Heart left ventricle (tissue), 16 donors: ENCODE results near the gene NUP43. TPM values are rescaled to one million over a fixed set of nuclear protein-coding genes. Genes with fewer than 3 reads are reported as not detected.
A peak's percentile ranks its signal among the peaks of the same experiment; 100 is the strongest.

Experiments used
- ATAC-seq, 4 donors: fragments of 200-7000 bp; cut with Tn5 transposase; one replicate each; pipeline ENCODE4 v1.9.1; 2020 to 2022; ENCODE audit warnings: moderate library complexity in 4 of 4, mild to moderate bottlenecking in 3 of 4, moderate number of reproducible peaks in 1 of 4
- DNase-seq, 5 donors: peaks; one replicate each; pipeline ENCODE4 v3.0.0-alpha.2; 2020
- H3K27ac ChIP-seq, 12 donors: fragments of 200-600 bp; sonication (generic) in 4 of 12; one replicate each; pipeline versions ENCODE4 v1.5.0 to v1.8.0; 2016 to 2022; ENCODE audit warnings: mild to moderate bottlenecking in 2 of 12
- H3K27me3 ChIP-seq, 9 donors: fragments of 200-600 bp; sonication (generic) in 2 of 9; one replicate each; pipeline versions ENCODE4 v1.5.1 to v1.8.0; 2016 to 2022; ENCODE audit warnings: mild to moderate bottlenecking in 3 of 9
- H3K36me3 ChIP-seq, 9 donors: fragments of 200-600 bp; sonication (generic) in 2 of 9; one replicate each; pipeline versions ENCODE4 v1.5.0 to v1.8.0; 2018 to 2022; ENCODE audit warnings: mild to moderate bottlenecking in 2 of 9
- H3K4me1 ChIP-seq, 12 donors: fragments of 200-600 bp; sonication (generic) in 4 of 12; one replicate each; pipeline versions ENCODE4 v1.5.0 to v1.8.0; 2016 to 2022; ENCODE audit warnings: mild to moderate bottlenecking in 3 of 12
- H3K4me3 ChIP-seq, 12 donors: fragments of 200-600 bp; sonication (generic) in 4 of 12; one replicate each; pipeline versions ENCODE4 v1.5.0 to v1.8.0; 2017 to 2022; ENCODE audit warnings: mild to moderate bottlenecking in 9 of 12, moderate library complexity in 4 of 12
- H3K9me3 ChIP-seq, 12 donors: fragments of 200-600 bp; sonication (generic) in 4 of 12; one replicate each; pipeline versions ENCODE4 v1.5.0 to v1.8.0; 2016 to 2022; ENCODE audit warnings: mild to moderate bottlenecking in 1 of 12
- CTCF ChIP-seq, 12 donors: fragments of 200-600 bp; sonication (generic) in 4 of 12; IDR thresholded peaks; one replicate each; pipeline versions ENCODE4 v1.5.0 to v1.8.0; 2018 to 2022; ENCODE audit warnings: antibody characterized with exemption in 12 of 12, mild to moderate bottlenecking in 5 of 12
- POLR2A ChIP-seq, 2 donors: fragments of 450-650 bp; IDR thresholded peaks; one replicate each; pipeline ENCODE4 v1.6.1; 2017; ENCODE audit warnings: antibody characterized with exemption in 2 of 2, mild to moderate bottlenecking in 2 of 2, moderate library complexity in 2 of 2
- WGBS, 4 donors: extraction: QIAGEN DNeasy Blood & Tissue Kit in 2 of 4; methylation state at CpG; one replicate each; pipeline versions ENCODE4 v1.1.5 to v1.1.7; 2013 to 2018; 5-methylcytosine and 5-hydroxymethylcytosine counted together
- intact Hi-C, 10 donors: fragments of 100-400 bp; cut with DNase I; formaldehyde crosslinking; loops; one replicate each; pipeline versions ENCODE4 v1.11.1 to v1.14.2; 2022
- polyA plus RNA-seq, 2 donors: library from polyadenylated mRNA; stranded (reverse); fragments of 200-250 nt; gene quantifications; one replicate each; pipeline ENCODE4 v1.2.3, GENCODE V29; 2013
- total RNA-seq, 9 donors: library from RNA; depleted of rRNA in 2 of 9; stranded (reverse); fragments of >200 nt in 2 of 9; fragmentation: NEBNext Ultra II Directional in 3 of 9; extraction: Animal tissue kit (Norgen Biotek cat#: 25700) in 3 of 9; gene quantifications; one replicate each; pipeline versions ENCODE4 v1.1.0 to v1.2.4, GENCODE V29; 2016 to 2023
- donor health status: ischemic (EF 13 %, LVEDD 7.1; RV severe dilation, severe dysfunction).
- donor health status: healthy with polysubstance abuse.
- donor health status: DM: no; HTN: yes; CAD: no.
- donor health status: DM: no; HTN: no; CAD: no.
- donor health status: ischemic (EF 25% LVEDD 6.9; RV normal size, moderate dysfunction).
- donor health status: ischemic (EF 25% LVEDD 5.7; RV mildly dilated, moderate dysfunction).
- donor health status: healthy.
- donor health status: DM: yes; HTN: yes; CAD: no.
- donor health status: ischemic (EF 35%, LVEDD 5.7; RV mildly dilated, moderate dysfunction).
- donor health status: nonischemic (EF 11% LVEDD 7.7; RV severe dilation, severe dysfunction).
- donor health status: DM: yes; HTN: yes; CAD: no.
- donor health status: PGD.
- donor health status: ischemic (EF 29% LVEDD 5.4; RV normal size, mild dysfunction).
- donor health status: nonischemic (EF 23%, LVEDD 6.1; RV moderate dilation, normal function).

NUP43 gene
- total and polyA plus RNA-seq, 11 donors: 12.2 to 32.9 (median 25.7) TPM

GRCh38 chr6:149781715-149782114, 35.4 kb upstream of the NUP43 start:
- ATAC-seq (no peak), DNase-seq (no peak)
- H3K27me3 ChIP-seq: no peaks in the 10 kb centered on the region
- H3K36me3 ChIP-seq: peaks cover 0 to 70% (median 30%) of the 10 kb centered on the region in 9 donors
- TF ChIP-seq CTCF (IDR thresholded peaks at IDR 0.05) (no peak), POLR2A (IDR thresholded peaks at IDR 0.05) (no peak)
- no peaks in the 10 kb centered on the region for H3K9me3 ChIP-seq
- no peak overlapping the region for H3K27ac ChIP-seq
- H3K4me1 ChIP-seq: peaks cover 0 to 13% (median 2%) of the 10 kb centered on the region in 12 donors
- intact Hi-C loops: no loop called here
- H3K4me3 ChIP-seq: no peak overlapping the region

- intact Hi-C loops: no loop called here
- Histone ChIP-seq H3K27me3 (no peaks in the 10 kb centered on the region), H3K36me3 (peaks cover 0 to 91% (median 51%) of the 10 kb centered on the region in 9 donors), H3K4me3 (no peak overlapping the region), H3K27ac (peak overlapping the region in 4 of 12 donors; percentile 6 to 44 (median 18)), H3K4me1 (peaks cover 0 to 13% (median 2%) of the 10 kb centered on the region in 12 donors), H3K9me3 (no peaks in the 10 kb centered on the region)
- TF ChIP-seq POLR2A (IDR thresholded peaks at IDR 0.05) (no peak), CTCF (IDR thresholded peaks at IDR 0.05) (no peak)
- peak; percentile 75 to 86 (median 82) for ATAC-seq
- DNase-seq: peak in 1 of 5 donors; percentile 38
- WGBS, 4 donors: 30 to 46% (median 35%) methylated on average over 2 of the region's 2 CpGs
Measured at GRCh38 chr6:149779644-149779963, 33.3 kb upstream of the NUP43 start.

- ATAC-seq (no peak), DNase-seq (no peak)
- Histone ChIP-seq H3K4me1 (peaks cover 0 to 13% (median 2%) of the 10 kb centered on the region in 12 donors), H3K9me3 (no peaks in the 10 kb centered on the region), H3K27me3 (no peaks in the 10 kb centered on the region), H3K27ac (no peak overlapping the region), H3K4me3 (no peak overlapping the region), H3K36me3 (peaks cover 0 to 91% (median 59%) of the 10 kb centered on the region in 9 donors)
- intact Hi-C loops: no loop called here
- 96 to 100% (median 98%) methylated on average over 1 of the region's 1 CpG for WGBS, 4 donors
- TF ChIP-seq CTCF (IDR thresholded peaks at IDR 0.05): no peak
- no peak for TF ChIP-seq POLR2A (IDR thresholded peaks at IDR 0.05)
Measured at GRCh38 chr6:149777624-149778023, 31.3 kb upstream of the NUP43 start.

- intact Hi-C loops: no loop called here
Measured at GRCh38 chr6:149771925-149772324, 25.6 kb upstream of the NUP43 start.

More at GRCh38 chr6:149771925-149772324, 25.6 kb upstream of the NUP43 start:
- TF ChIP-seq CTCF (IDR thresholded peaks at IDR 0.05) (no peak), POLR2A (IDR thresholded peaks at IDR 0.05) (no peak)
- ATAC-seq (peak in 2 of 4 donors; percentile 41 to 55), DNase-seq (no peak)
- H3K4me1 ChIP-seq: peaks cover 0 to 6% (median 0%) of the 10 kb centered on the region in 12 donors
- no peaks in the 10 kb centered on the region for H3K9me3 ChIP-seq
- no peak overlapping the region for H3K4me3 ChIP-seq
- WGBS, 4 donors: 76 to 85% (median 79%) methylated on average over 6 of the region's 6 CpGs
- H3K36me3 ChIP-seq: peaks cover 0 to 72% (median 64%) of the 10 kb centered on the region in 9 donors
- H3K27ac ChIP-seq: peak overlapping the region in 8 of 12 donors; percentile 2 to 65 (median 29)
- no peaks in the 10 kb centered on the region for H3K27me3 ChIP-seq
